Erythroblast (primary cell): ENCODE data around the gene FANCI.

Experiments used
- DNase-seq, 2 experiments: peaks; one replicate each; lab custom pipeline; 2025; lab: John Stamatoyannopoulos, UW
- GATA1 ChIP-seq: IDR thresholded peaks from 2 replicates; pipeline ENCODE4 v1.6.1; 2011; ENCODE audit warnings: low read depth, mild to moderate bottlenecking, control low read depth, low read length, moderate library complexity
- POLR2A ChIP-seq: IDR thresholded peaks from 2 replicates; pipeline ENCODE4 v1.6.1; 2011; ENCODE audit warnings: mild to moderate bottlenecking, low read length

Gene FANCI

DNA sequence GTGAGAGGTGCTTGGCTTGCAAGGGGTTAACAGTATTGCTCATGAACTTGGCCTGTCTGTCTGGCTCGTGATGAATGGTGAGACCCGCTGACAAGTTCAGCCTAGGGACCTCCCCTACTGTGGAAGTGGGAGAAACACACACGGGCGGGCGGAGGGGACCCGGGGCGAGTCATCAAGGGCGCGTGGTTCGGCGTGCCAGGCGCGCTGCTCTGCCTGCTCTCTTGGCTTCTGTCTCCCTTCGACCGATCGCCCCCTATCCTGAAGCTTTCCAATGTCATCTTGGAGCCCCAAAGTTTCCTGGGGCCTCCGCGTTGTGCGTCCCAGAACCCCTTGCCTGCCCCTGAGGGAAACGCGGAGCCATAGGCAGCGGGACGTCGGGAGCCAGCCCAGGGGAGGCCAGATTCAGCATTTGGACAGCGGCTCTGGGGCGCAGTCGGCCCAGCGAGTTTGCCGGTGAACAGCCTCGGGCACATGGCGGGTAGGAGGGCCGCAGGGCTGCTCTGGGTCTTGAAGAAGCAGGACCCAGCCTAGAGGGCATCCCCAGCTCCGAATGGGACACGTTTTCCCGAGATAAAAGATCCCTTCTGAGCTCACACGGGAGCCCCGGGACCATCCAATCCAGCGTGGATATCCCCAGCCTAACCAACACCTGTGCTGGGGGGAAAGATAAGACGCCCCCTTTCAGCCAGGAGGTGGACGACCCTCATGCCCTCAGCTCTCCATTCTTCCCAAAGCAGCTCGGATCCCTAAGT, 117.8 kb downstream of the FANCI start:
- DNase-seq: peak; percentile 49 to 63
- no peak for TF ChIP-seq GATA1
- no peak for TF ChIP-seq POLR2A

DNA sequence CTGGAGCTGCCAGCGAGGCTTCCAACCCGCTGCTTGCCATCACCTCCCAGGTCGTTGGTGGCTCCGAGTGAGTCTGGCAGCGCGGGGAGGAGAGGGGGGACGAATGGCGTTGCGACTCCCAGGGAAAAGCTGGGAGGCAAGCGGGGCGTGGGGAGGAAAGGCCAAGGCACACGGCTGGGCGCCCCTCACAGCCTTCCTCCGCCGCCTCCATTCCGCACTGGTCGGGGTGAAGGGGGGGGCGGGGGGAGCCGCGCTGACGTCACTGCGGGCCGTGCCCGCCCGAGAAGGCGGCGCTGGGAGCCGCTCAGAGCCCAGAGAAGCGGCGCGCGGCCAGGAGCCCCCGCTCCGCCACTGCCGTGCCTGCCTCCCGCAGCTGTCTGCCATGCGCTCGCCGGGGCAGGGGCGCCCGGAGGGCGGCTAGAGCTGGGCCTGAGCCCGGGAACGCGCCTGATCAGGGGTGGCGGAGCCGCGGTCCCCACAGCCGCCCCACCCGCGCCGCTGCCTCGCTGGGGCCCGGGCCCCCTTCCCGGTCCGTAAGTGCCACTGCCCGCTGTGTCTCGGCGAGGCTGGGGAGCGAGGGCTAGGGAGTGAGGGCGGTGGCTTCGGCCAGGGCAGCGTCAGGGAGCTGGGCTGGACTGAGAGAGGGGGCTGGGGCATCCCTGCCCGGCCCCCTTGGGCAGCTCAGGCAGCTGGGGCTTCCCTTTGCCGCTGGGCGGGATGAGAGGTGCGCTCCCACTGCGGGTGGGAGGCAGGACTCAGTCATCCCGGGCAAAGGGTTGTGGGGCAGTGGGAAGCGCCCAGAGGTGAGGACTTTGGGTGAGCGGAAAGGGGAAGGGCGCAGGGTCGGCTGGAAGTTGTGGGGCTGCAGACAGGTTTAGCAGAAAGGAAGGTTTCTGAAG, 118.7 kb downstream of the FANCI start:
- DNase-seq: peak in 1 of 2 experiments; percentile 17
- no peak for TF ChIP-seq GATA1
- TF ChIP-seq POLR2A: no peak

DNA sequence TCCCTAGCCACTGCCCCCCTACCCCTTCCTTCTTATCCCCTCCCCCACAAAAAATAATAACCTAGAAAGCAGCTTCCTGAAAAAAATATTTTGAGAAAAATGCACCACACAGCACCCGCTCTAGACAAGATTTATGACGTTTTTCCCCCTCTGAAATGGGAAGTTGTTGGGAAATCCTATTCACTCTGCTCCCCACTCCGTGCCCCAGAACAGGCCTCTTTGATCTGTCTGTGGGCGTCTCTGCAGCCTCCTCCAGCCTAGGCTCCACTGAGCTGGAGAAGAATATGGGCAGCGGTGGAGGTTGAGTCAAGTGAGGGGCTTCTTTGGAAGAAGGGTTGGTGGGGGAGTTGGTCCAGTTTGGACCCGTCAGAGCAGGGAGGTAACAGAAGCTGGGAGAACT, 119.4 kb downstream of the FANCI start:
- DNase-seq: no peak

DNA sequence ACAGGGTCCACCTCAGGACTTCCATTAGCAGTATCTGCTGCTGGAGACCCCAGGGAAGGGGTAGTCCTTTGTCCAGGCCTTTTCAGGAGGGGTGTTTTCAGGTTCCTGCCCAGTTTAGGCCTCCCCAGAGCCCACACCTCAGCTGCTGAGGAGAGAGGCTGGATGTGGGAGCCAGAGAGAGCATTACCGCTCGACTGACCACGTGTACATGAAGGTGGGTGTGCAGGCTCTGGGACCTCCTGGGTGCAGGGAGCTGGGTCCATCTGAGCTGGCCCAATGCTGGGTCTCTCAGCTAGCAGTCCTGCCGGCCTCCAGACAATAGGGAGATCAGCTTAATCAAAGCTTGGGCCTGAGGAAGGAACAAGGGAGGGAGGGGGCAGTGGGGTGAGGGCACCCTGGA, 120.0 kb downstream of the FANCI start:
- DNase-seq: no peak
- TF ChIP-seq POLR2A (no peak), GATA1 (no peak)

More for the DNA sequence above, 119.4 kb downstream of the FANCI start:
- TF ChIP-seq GATA1 (no peak), POLR2A (no peak)

- DNase-seq: no peak
- TF ChIP-seq GATA1: no peak
- TF ChIP-seq POLR2A: no peak
Observed at GRCh38 chr15:89364341-89364740, 120.6 kb downstream of the FANCI start.

- DNase-seq: no peak
- no peak for TF ChIP-seq GATA1
- TF ChIP-seq POLR2A: no peak
Observed at GRCh38 chr15:89364741-89365450, 121.1 kb downstream of the FANCI start.

DNA sequence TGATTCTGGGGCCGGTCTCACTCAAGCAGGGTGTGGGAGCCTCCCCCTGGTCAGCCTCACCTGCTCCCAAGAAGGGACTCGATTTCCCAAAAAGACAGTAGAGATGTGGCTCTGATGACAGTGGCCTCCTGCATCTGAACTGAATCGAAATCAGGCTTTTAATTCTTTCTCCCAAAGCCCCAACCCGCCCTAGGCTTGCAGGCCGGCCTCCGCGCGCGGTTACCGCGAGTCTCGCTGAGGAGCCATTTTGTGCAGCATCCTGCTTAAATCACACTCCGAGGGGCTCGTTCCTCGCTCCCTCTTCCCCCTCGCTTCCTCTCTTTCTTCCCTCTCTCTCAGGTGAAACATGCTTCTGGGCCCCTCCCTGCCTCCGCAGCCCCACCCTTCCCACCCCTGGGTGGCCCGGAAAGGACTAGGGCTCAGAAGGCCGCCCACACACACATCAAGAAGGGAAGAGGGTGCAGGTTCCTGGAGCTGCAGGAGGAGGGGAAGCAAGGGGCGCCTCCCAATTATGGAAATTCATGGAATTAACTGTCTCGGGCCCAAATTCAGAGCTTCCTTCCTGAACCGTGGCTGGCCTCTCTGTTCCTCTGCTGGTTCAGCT, 121.8 kb downstream of the FANCI start:
- no peak for TF ChIP-seq POLR2A

More for the DNA sequence above, 121.8 kb downstream of the FANCI start:
- DNase-seq: no peak
